ENCODE data around the gene TNP1.

Gene TNP1, protein sequence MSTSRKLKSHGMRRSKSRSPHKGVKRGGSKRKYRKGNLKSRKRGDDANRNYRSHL

DNA sequence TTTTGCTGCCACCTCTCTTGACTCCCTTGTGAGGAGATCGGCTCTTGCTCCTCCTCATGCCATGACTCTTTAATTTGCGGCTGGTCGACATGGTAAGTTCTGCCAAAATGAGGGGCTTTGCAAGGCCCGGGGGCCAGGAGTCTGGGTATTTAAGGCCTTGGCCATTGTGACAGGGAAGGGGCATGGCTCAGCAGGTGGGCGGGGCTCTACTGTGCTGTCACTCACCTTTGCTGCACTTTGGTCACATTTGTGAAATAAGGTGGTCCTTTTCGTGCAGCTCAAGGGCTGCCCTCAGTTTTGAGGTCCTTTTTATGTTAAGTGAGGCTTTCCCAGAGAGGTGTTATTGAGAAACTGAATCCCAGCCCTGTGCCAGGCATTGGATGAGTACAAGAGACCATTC is at the start of gene TNP1:
TNP1 (minus strand) TSS at position 121 of the 400 bp plus-strand sequence; CDS start at position 91, 30 bp downstream.
- DNase-seq (ENCODE audit: low spot score), result no peak

DNA sequence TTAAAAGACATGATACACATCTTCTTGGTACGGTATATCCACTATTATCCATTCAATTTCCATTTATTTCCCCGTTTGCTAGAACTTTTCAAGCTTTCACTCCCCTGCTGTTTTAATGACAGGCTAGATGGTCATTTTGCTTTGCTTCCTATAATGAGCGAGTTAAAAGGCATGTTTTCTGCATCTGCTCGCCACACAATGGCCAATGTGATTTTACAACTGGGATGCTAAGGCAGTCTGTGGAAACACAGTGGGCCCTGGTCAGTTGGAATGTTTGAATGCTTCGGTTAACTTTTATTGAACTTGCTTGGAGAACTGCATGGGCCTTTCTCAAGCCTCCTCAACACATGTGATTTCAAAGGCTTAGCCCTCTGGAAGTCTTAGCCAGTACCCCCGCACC is 48.4 kb upstream of the TNP1 start:
- DNase-seq (ENCODE audit: low spot score), result no peak

DNA sequence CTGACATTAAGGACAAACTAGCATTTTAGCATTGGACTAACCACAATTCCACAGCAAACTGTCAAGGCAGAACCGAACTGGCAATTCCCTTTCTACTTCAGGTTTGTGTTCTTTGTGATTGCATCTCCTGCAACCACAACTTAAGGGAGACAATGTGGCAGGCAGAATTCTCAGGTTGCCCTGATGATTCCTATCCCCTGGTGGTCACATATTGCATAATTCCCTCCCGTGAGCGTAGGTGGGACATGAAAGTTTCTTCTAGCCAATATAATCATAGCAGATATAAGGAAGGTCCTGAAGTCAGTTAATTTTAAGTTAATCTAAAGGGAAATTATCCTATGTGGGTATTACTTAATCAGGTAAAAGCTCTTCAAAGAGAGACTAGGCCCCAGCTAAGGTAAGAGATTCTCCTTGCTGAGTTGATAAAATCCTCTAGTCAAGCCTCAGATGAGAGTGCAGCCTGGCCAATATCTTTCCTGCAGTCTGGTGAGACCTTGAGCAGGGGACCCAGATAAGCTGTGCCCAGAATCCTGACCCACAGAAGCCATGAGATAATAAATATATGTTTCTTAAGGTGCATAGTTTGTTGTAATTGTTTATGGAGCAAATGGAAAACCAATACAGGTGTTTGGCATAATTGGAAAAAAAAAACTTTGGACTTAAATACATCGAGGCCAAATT is 45.9 kb upstream of the TNP1 start:
- DNase-seq (ENCODE audit: low spot score), result no peak

DNA sequence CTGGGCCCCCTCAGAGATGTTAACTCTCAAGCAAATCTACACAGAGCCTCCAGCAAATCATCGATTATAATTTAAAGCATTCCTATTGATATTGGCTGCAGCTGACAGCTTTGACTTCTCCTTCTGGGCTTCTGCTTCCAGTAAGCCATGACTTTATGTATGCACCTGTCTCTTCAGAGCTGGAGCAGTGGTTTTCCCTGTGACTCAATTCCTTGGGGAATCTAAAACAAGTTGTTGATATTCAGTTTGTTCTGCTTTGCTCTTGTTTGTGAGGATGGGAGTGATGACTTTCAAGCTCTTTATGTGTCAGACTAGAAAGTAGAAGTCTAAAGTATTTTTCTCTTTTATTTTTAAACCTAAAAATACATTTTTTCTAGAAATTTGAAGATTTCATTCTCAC is 45.1 kb upstream of the TNP1 start:
- no peak for DNase-seq (ENCODE audit: low spot score)

DNA sequence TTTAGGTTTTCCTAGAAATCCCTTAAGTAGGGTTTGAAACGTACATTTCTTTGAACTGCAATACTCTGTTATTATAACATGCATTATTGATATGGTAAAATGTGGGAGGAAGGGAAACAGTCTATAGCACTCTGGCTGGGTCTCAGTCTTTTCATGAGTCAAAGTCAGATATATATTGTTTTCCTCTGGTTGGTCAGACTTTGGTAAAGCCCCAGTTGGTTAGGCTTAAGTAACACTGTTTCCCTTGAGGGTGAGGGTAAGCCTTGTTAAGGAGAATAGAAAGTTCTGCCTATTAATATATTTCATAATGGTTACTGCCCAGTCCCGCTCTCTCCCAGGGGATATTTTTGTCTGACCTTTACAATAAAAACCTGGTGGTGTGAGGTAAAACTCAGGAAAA is 44.7 kb upstream of the TNP1 start:
- no peak for DNase-seq (ENCODE audit: low spot score)

DNA sequence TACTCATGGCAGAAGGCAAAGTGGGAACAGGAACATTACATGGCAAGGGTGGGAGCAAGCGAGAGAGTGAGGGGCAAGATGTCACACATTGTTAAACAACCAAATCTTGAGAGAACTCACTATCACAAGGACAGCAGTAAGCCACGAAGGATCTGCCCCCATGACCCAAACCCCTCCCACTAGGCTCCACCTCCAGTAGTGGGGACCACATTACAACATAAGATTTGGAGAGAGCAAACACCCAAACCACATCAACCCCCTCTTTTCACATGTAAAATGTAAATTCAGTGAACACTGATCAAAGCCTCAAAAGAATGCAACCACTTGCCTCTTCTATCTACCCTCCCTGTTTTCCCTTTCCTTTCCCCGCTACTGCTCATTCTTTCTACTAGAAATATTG is 43.6 kb upstream of the TNP1 start:
- no peak for DNase-seq (ENCODE audit: low spot score)

DNA sequence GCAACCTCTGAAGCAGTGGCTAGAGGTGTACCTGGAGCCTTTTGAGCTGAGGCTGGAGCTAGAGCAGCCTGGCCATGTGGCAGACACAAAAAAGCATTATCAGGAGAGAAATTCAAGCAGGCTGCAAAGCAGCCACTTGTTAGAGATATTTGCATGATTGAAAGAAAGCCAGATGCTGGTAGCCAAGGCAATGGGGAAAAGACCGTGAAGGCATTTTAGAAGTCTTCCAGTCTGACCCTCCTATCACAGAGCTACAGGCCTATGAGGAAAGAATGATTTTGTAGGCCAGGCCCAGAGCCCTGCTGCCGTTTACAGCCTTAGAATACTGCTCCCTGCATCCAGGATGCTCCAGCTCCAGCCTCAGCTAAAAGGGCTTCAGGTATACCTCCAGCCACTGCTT is 41.4 kb upstream of the TNP1 start:
- DNase-seq (ENCODE audit: low spot score), result no peak

DNA sequence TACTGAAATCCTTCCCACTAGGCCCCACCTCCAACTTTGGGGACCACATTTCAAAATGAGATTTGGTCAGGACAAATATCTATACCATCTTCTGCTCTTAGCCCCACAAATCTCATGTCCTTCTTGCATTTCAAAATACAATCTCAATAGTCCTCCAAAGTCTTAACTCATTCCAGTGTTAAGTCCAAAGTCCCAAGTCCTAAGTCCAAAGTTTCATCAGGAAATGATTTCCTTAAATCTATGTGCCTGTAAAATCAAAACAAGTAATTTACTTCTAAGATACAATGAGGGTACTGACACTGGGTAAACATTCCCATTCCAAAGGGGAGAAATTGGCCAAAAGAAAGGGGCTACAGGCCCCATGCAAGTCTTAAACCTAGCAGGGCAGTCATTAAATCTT is 40.5 kb upstream of the TNP1 start:
- no peak for DNase-seq (ENCODE audit: low spot score)

DNA sequence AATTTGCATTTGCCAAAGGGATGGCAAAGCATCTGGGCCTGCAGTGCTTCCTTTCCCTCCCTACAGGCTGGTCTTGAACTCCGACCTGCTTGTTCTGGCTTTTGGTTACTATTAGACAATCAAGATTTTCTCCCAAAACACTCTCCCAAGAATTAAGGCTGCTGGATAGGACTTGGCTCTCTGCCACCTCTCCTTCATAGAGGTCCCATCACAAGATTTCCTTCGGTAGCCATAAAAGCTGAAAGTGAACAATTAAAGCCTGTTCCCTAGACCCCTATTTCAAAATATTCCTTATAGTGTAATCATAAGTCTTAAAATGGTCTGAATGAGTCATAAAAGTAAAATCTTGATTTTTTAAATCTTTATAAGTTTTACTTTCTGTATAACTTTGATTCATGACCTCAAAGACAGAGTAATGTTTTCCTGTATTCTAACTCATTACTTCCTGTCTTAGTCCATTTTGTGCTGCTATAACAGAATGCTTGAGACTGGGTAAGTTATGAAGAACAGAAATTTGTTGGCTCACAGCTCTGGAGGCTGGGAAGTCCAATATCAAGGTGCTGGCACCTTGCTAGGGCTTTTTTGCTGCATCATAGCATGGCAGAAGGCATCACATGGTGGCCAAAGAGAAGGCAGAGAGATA is 37.8 kb upstream of the TNP1 start:
- no peak for DNase-seq (ENCODE audit: low spot score)

DNA sequence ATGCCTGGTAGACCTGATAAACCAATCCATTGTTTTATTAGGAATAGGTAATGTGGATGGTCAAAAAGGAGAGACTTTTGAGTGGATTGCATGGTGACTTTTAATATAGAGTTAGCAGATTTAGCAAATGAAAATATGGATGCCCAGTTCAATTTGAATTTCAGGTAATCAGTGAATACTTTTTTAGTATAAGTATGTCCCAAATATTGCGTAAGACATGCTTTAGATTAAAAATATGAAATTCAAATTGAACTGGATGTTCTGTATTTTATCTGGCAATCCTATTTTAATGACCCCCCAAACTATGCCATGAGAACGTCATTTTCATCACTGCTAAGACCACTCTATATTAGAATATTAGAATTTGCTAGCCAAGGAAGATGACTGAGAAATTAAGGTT is 30.3 kb upstream of the TNP1 start:
- DNase-seq (ENCODE audit: low spot score), result no peak

DNA sequence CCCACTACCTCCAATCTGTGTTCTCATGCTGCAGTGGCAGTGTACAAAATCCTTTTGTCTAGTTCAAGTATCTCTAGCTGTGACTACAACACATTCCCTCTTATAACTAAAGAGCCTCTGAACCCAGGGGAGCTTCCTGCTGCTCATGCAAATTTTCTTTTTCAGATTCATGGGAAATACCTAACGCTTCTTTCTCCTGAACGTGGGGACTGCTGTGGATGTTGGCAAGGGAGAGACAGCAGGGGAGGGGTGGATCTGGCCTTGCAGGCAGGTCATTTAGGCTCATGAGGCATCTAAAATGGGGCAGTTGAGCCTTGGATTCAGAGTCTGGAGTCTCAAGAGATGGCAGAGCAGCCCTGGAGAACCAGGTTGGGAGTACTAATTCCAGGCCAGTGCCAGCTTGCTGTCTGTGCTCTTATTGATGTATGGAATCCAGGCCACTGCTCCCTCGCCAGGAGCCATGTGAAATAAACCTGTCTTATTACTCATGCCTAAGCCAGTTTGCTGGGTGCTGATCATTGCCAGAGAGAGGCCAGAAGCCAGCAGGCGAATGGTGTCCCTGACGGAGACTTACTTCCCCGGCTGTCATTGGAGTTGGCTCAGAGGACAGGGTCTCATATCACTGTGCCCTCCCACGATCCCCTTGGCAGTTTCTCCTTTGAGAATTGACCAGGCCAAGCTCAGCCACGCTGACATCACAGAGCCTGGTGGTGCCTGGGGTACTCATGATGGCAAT is 29.2 kb upstream of the TNP1 start:
- DNase-seq (ENCODE audit: low spot score), result no peak

DNA sequence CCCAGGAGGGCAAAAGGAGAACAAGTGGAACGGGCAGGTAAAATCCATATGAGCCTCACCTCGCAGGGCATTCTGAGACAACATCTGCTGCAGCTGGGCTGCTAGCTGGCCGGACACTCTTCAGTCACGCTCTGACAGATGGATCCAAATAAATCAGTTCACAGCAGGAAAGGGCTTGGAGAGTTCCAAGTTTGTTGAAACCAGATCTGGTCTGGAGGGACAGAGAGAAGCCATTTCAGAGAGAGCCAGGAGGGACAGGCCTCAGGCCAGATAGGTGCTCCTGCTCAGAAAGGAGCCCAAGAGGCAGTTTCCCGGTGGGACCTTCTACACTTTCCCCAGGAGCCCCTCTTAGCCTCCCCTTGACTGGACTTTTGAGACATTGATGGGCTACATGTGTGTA is 28.2 kb upstream of the TNP1 start:
- DNase-seq (ENCODE audit: low spot score), result no peak

DNA sequence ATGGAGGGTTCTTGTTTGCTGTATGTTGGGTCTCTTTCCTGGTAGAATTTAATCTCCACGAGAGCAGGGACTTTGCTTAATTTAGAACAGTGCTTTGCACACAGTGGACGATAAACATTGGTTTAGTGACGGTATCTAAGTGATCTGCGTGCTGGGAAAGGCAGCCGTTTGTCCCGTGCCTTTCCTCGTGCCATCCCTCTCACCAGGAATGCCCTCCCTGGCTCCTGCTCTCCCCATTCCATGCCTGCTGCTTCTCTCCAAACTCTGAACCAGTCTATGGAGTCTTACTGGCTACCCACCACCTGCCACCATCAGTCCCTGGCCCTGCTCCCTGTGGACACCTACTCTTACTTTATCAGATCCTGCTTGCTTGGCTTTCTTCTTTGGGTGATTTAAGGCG is 27.3 kb upstream of the TNP1 start:
- DNase-seq (ENCODE audit: low spot score), result no peak

DNA sequence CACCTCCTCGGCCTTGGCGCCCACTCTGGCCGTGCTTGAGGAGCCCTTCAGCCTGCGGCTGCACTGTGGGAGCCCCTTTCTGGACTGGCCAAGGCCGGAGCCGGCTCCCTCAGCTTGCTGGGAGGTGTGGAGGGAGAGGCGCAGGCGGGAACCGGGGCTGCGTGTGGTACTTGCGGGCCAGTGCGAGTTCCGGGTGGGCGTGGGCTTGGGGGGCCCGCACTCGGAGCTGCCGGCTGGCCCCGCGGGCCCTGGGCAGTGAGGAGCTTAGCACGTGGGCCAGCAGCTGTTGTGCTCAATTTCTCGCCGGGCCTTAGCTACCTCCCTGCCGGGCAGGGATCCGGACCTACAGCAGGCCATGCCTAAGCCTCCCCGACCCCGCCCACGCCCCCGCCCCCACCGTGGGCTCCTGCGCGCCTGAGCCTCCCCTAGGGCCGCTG is 25.3 kb upstream of the TNP1 start:
- DNase-seq (ENCODE audit: low spot score), result no peak

DNA sequence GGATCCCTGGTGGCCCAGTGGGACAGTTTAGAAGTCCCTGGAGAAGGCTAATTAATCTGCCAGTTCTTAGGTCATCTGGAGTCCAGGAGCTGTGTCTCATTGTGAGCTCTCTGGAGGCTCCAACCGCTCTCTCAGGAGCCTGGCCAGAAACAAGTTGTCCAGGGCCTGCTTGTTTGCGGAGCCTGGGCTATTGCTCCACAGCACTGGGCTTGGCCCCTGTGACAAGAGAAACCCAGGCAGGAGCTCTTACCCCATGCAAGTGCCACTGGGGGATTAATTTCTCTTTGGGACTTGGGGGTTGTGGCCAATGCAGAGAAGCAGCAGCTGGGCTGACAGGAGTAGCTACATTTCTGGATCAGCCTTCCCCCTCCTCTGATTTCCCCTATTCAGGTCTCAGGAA is 24.5 kb upstream of the TNP1 start:
- DNase-seq (ENCODE audit: low spot score), result no peak

DNA sequence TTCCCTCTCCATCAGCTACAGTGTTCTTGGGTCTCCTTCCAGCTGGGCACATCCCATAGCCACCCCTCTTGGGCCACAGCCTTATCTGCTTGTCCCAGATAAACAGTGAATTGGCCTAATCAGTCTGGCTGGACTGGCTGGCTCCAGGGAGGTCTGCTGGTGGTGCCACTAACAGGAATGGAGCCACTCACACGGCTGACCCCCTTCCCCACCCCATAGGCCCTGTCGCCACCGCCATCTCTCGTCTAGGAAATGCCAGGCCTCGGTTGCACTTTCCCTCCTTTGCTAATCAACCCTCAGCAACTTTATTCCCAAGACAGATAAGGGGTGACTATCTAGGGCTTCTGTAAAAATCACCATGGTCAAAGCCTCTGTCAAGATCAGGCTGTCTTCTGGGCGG is 23.0 kb upstream of the TNP1 start:
- no peak for DNase-seq (ENCODE audit: low spot score)

DNA sequence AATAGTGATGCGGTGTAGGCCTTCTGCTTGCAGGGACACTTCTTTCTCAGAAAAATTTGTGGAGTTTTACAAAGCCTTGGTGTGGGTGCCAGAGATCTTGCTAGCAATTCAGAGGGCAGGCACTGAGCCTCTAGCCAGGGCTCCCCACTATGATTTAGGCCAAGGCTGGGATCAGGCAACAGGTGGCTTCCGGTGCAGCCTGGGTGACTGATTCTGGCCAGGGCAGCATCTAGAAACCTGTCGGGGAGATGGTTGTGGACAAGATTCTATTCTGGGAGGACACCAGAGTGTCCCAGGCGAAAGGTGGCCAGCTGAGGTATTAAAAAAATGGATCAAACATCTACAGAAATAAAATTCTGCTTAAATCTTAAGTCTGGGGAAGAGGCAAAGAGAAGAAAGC is 21.5 kb upstream of the TNP1 start:
- no peak for DNase-seq (ENCODE audit: low spot score)

DNA sequence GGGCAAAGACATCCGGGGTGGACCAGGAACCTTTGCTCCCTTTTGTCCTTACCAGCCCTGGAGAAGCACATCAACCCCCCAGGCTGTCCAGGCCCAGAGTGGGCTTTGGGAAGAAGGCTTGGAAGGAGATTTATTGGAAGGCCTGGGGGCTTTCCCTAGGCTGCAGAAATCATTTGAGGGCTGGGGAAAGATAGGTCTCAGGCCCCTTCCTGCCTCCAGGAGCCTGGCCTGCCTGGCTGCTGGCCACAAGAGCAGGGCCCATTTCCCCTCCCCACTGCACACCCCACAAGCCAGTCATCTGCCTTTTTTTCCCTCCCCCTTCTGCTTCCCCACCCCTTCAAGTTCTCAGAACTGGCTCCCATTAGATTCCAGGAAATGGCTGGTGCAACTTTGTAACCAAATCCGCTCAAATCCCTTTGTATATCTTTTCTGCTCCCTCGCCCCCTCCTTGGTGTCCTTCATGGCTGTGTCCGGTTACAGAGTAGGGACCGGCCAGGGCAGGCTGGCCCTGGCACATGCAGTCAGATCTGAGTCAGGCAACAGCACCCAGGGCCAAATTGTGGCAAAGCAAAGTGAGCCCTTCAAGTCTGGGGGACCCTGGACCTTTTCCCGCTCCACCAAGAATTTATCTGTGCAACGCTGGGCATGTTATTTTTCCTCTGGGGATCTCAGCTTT is 20.8 kb upstream of the TNP1 start:
- no peak for DNase-seq (ENCODE audit: low spot score)

DNA sequence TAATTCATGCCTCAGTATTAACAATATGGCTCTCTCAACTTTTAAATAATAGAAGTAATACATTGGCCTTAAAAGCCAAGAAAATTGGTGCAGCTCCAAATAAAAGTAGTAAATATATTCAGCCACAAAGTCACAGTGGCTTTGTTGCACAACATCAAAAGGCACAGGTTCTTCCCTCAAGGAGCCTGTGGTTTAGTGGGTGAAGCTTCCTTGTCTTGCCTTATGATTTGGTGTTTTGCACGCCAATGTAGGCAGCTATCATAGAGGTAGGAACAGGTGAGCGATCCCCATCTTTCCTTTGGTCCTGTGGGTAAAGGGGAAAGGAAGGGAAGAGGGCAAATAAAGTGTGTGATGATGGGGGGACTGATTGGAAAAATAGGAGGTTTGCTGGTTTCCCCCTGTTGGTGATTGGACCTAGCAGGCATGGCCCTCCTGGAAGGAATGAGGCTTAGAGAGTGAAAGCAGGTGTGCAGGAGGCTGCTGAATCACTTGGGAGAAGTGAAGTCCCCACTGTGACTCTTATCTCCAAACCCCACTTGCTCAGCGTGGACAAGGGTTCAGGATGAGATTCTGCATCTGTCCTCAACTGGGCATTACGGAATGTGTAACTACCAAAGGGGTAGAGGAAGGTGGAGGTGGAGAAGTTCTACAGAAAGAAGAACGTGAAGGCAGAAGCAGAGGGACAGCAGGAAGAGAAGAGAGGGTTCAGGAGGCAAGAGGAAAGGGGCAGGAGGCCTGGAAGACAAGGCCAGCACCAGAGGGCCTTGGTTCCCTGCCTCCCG is 20.1 kb upstream of the TNP1 start:
- DNase-seq (ENCODE audit: low spot score), result no peak

DNA sequence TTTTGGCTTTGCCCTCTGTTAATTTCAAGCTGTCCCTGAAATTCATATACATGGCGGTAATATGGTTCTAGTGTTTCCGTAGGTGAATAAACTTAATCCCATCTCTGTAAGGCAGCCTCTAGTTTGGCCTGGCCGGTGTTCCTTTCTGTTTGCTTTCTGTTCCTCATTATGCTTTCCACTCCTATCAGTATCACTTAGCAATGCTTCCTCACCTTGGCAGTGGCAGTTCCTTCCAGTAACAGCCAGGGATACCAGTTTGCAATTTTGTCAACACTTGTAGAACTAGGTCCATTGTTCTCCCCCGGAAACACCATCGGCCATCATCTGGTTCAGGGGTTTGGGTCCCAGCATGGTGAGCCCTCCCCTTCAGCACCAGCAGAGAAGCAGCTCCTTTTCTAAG is 18.2 kb upstream of the TNP1 start:
- no peak for DNase-seq (ENCODE audit: low spot score)

DNA sequence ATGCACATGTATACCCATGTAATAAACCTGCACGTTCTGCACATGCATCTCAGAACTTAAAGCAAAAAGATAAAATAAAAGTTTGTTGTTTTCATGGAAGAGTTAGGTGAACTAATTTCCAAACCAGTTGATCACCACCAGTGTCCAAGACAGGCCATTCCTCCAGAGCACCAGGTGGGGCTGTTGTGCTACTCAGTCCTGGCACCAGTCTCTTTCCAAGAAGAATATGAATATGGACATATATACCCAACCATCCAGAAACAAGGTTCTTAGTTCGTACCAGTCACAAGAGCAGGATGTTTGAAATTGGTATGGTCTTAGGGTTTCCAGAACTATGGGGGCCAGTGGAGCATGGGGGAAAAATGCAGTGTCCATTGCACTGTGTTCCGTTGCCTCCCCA is 17.2 kb upstream of the TNP1 start:
- DNase-seq (ENCODE audit: low spot score), result no peak

DNA sequence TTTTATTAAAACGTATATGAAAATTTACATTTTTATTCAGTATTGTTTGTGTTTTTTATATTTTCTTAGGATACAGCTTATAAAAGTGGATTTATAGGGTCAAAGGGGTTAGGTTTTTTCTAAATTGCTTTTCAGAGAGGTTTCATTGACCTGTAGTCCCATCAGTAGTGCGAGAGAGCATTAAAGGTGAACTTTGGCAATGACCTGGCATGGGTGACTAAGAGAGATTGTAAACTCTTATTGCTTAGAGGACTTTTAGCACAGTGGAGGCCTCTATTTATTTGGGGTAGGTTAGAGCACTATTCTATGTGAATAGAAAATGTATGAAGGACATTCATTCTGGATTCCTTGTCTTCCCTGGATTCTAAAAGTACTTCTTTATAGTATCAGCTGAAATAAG is 16.0 kb upstream of the TNP1 start:
- DNase-seq (ENCODE audit: low spot score), result no peak

All from ecto neural progenitor cell (in vitro differentiated cells).